H1 (cell line): Measurements from ENCODE around the gene RAB8B.

ENCODE experiments used
- CEBPB ChIP-seq: IDR thresholded peaks from 2 replicates; pipeline ENCODE4 v1.6.1; 2012; ENCODE audit warnings: low read depth, low read length
- CTCF ChIP-seq, 3 experiments: IDR thresholded peaks; 1 replicate in 2 of 3; 2 replicates in 1 of 3; pipeline versions ENCODE4 v1.5.1 to v1.6.1; 2011; ENCODE audit warnings: low read length in 3 of 3, mild to moderate bottlenecking in 3 of 3, inconsistent platforms in 2 of 3, low read depth in 1 of 3, moderate library complexity in 1 of 3; ENCODE audit not compliant: insufficient read depth in 1 of 3; ENCODE audit errors: control extremely low read depth in 1 of 3
- MAX ChIP-seq: IDR thresholded peaks from 2 replicates; pipeline ENCODE4 v1.6.1; 2012; ENCODE audit warnings: inconsistent platforms
- POLR2A ChIP-seq, 2 experiments: IDR thresholded peaks; 1 replicate in 1 of 2; 2 replicates in 1 of 2; pipeline ENCODE4 v1.6.1; 2011; ENCODE audit warnings: low read depth in 2 of 2, low read length in 2 of 2, mild to moderate bottlenecking in 2 of 2; ENCODE audit errors: control extremely low read depth in 1 of 2
- POLR2AphosphoS5 ChIP-seq: IDR thresholded peaks from 2 replicates; pipeline ENCODE4 v1.6.1; 2011; ENCODE audit warnings: low read depth, low read length
- RAD21 ChIP-seq, 2 experiments: IDR thresholded peaks in 1 of 2; conservative IDR thresholded peaks in 1 of 2; 2 replicates each; pipeline ENCODE4 v1.6.1; 2011; ENCODE audit warnings: low read depth in 2 of 2, low read length in 2 of 2, improper control_type of control experiment in 1 of 2, inconsistent platforms in 1 of 2, mild to moderate bottlenecking in 1 of 2, moderate library complexity in 1 of 2

GRCh38 chr15:63244976-63245645, 55.7 kb downstream of the RAB8B start:
- no peak for TF ChIP-seq CEBPB
- TF ChIP-seq CTCF (IDR thresholded peaks at IDR 0.05; ENCODE audit: control extremely low read depth in 1 of 3, insufficient read depth in 1 of 3, low read depth in 1 of 3, low read length in 3 of 3) = no peak
- no peak for TF ChIP-seq POLR2A (IDR thresholded peaks at IDR 0.05; ENCODE audit: control extremely low read depth in 1 of 2, low read depth in 2 of 2, low read length in 2 of 2)
- no peak for TF ChIP-seq MAX
- no peak for TF ChIP-seq RAD21 (IDR thresholded peaks at IDR 0.05 in 1 of 2, conservative IDR thresholded peaks at IDR 0.05 in 1 of 2; ENCODE audit: low read depth in 2 of 2, low read length in 2 of 2)
- TF ChIP-seq POLR2AphosphoS5 = no peak
